Mucosa of gallbladder (tissue), 1 donor: Measurements from ENCODE around the gene EEF1AKMT2. TPM values are rescaled to one million over a fixed set of nuclear protein-coding genes. Genes with fewer than 3 reads are reported as not detected.

ENCODE experiments used
- DNase-seq: peaks from one replicate; pipeline ENCODE4 v3.0.0-alpha.2; 2020; ENCODE audit warnings: low spot score
- total RNA-seq: library from RNA; stranded (reverse); gene quantifications from one replicate; pipeline ENCODE4 v1.2.1, GENCODE V29; 2021
- donor health status: DM: no; HTN: no; CAD: no.

Gene EEF1AKMT2
- total RNA-seq, 1 donor from 2014 or later = 12.2 TPM

GRCh38 chr10:124737708-124738107, 54.0 kb downstream of the EEF1AKMT2 start:
- no peak for DNase-seq

GRCh38 chr10:124737221-124737620, 54.5 kb downstream of the EEF1AKMT2 start:
- no peak for DNase-seq

- DNase-seq = peak; percentile 80
These were observed 55.1 kb downstream of the EEF1AKMT2 start for GRCh38 chr10:124736491-124737136.

GRCh38 chr10:124735491-124736286, 56.0 kb downstream of the EEF1AKMT2 start:
- no peak for DNase-seq

GRCh38 chr10:124734311-124735166, 57.1 kb downstream of the EEF1AKMT2 start:
- no peak for DNase-seq

GRCh38 chr10:124733571-124734245, 58.0 kb downstream of the EEF1AKMT2 start:
- DNase-seq = no peak

- DNase-seq = no peak
These were observed 58.6 kb downstream of the EEF1AKMT2 start for GRCh38 chr10:124732931-124733570.

GRCh38 chr10:124731551-124731950, 60.1 kb downstream of the EEF1AKMT2 start:
- DNase-seq = no peak

- no peak for DNase-seq
These were observed 60.9 kb downstream of the EEF1AKMT2 start for GRCh38 chr10:124730790-124731189.

GRCh38 chr10:124728830-124729661, 62.6 kb downstream of the EEF1AKMT2 start:
- no peak for DNase-seq

- no peak for DNase-seq
These were observed 63.4 kb downstream of the EEF1AKMT2 start for GRCh38 chr10:124728071-124728829.

GRCh38 chr10:124727361-124727960, 64.2 kb downstream of the EEF1AKMT2 start:
- no peak for DNase-seq

GRCh38 chr10:124725791-124726190, 65.9 kb downstream of the EEF1AKMT2 start:
- DNase-seq = no peak

GRCh38 chr10:124725171-124725631, 66.5 kb downstream of the EEF1AKMT2 start:
- DNase-seq = no peak

GRCh38 chr10:124724279-124725027, 67.2 kb downstream of the EEF1AKMT2 start:
- peak; percentile 62 for DNase-seq

GRCh38 chr10:124723826-124724225, 67.9 kb downstream of the EEF1AKMT2 start:
- no peak for DNase-seq

GRCh38 chr10:124722798-124723783, 68.6 kb downstream of the EEF1AKMT2 start:
- DNase-seq = no peak
